ENCODE results near the gene SLC10A1.

SLC10A1 gene

GRCh38 chr14:69769623-69770022 lies 27.4 kb downstream of the SLC10A1 start:
- H3K4me3 ChIP-seq (ENCODE audit: low read length) = no peak overlapping the region; the same call in 1 of the 2 replicates
- peaks cover 28% of the 10 kb centered on the region for H3K4me1 ChIP-seq (ENCODE audit: control insufficient read depth, low read length)
- H3K27me3 ChIP-seq (ENCODE audit: control insufficient read depth, low read length) = no peaks in the 10 kb centered on the region
- no peaks in the 10 kb centered on the region for H3K9me3 ChIP-seq (ENCODE audit: control insufficient read depth, insufficient read depth, low read length)
- H3K27ac ChIP-seq (ENCODE audit: low read depth, low read length) = no peak overlapping the region
- peak overlapping the region; percentile 20; the same call in 1 of the 2 replicates for H3K4me2 ChIP-seq (ENCODE audit: low read length)
- H4K20me1 ChIP-seq (ENCODE audit: control insufficient read depth, insufficient read depth, low read depth, low read length) = peaks cover 30% of the 10 kb centered on the region
- H3K9me2 ChIP-seq (replicated peaks; ENCODE audit: control insufficient read depth, low read length) = no peaks in the 10 kb centered on the region
- peaks cover 42% of the 10 kb centered on the region for H3F3A ChIP-seq (ENCODE audit: control insufficient read depth, insufficient read depth)
- H3K36me3 ChIP-seq (ENCODE audit: control insufficient read depth, low read length) = peaks cover 77% of the 10 kb centered on the region
- peaks cover 57% of the 10 kb centered on the region for H3K79me2 ChIP-seq (ENCODE audit: control insufficient read depth, low read length)
- TF ChIP-seq EZH2phosphoT487 (IDR thresholded peaks at IDR 0.05; ENCODE audit: borderline replicate concordance, low read length) (no peak), CTCF (IDR thresholded peaks at IDR 0.05; ENCODE audit: low read depth, low read length, poor library complexity, severe bottlenecking) (no peak)

GRCh38 chr14:69768873-69769272 lies 28.2 kb downstream of the SLC10A1 start:
- Histone ChIP-seq H3K9me2 (replicated peaks; ENCODE audit: control insufficient read depth, low read length) (no peaks in the 10 kb centered on the region), H3F3A (ENCODE audit: control insufficient read depth, insufficient read depth) (peaks cover 42% of the 10 kb centered on the region), H3K4me1 (ENCODE audit: control insufficient read depth, low read length) (peaks cover 36% of the 10 kb centered on the region), H3K4me2 (ENCODE audit: low read length) (peak overlapping the region; percentile 72), H3K36me3 (ENCODE audit: control insufficient read depth, low read length) (peaks cover 69% of the 10 kb centered on the region), H3K27ac (ENCODE audit: low read depth, low read length) (no peak overlapping the region), H4K20me1 (ENCODE audit: control insufficient read depth, insufficient read depth, low read depth, low read length) (peaks cover 30% of the 10 kb centered on the region), H3K79me2 (ENCODE audit: control insufficient read depth, low read length) (peaks cover 57% of the 10 kb centered on the region), H3K27me3 (ENCODE audit: control insufficient read depth, low read length) (no peaks in the 10 kb centered on the region), H3K9me3 (ENCODE audit: control insufficient read depth, insufficient read depth, low read length) (no peaks in the 10 kb centered on the region), H3K4me3 (ENCODE audit: low read length) (peak overlapping the region; percentile 99; the same call in 1 of the 2 replicates)
- TF ChIP-seq CTCF (IDR thresholded peaks at IDR 0.05; ENCODE audit: low read depth, low read length, poor library complexity, severe bottlenecking) (no peak), EZH2phosphoT487 (IDR thresholded peaks at IDR 0.05; ENCODE audit: borderline replicate concordance, low read length) (no peak)

DNA sequence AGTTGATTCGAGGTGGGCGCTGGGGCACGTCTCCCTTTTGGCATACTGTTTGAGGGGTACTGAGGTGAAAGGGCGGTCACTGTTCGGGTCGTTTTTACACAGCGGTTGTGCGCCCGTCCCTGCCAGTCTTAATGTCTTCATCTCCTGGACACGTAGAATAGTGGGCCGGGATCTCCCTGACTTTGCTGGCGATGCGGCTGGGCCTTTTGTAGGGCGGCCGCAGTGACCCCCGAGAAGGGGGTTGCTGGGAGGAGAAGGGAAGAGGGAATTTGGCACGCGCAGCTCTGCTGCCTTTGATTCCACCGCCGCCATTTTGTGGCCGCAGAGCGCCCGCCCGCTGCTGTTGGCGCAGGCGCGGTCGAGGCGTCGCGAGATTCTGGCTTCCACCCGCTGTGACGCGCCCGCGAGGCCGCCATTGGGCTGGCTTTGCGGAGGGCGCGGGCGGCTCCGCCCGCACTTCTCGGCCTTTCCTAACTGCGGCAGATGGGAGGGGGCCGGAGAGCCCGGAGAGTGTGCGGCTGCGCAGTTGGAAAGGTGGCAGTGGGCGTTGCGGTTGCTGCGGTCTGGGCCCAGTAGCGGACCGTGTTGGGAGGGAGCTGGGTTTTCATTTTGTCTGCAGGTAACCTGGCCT lies 29.6 kb downstream of the SLC10A1 start:
- H3K9me3 ChIP-seq (ENCODE audit: control insufficient read depth, insufficient read depth, low read length) = no peaks in the 10 kb centered on the region
- H3K4me1 ChIP-seq (ENCODE audit: control insufficient read depth, low read length) = peaks cover 39% of the 10 kb centered on the region
- H3K27me3 ChIP-seq (ENCODE audit: control insufficient read depth, low read length) = no peaks in the 10 kb centered on the region
- peak overlapping the region; percentile 90 for H3K27ac ChIP-seq (ENCODE audit: low read depth, low read length)
- peaks cover 55% of the 10 kb centered on the region for H3K36me3 ChIP-seq (ENCODE audit: control insufficient read depth, low read length)
- peaks cover 24% of the 10 kb centered on the region for H4K20me1 ChIP-seq (ENCODE audit: control insufficient read depth, insufficient read depth, low read depth, low read length)
- H3K4me3 ChIP-seq (ENCODE audit: low read length) = peak overlapping the region; percentile 99
- H3K79me2 ChIP-seq (ENCODE audit: control insufficient read depth, low read length) = peaks cover 50% of the 10 kb centered on the region
- peak overlapping the region; percentile 72 for H3K4me2 ChIP-seq (ENCODE audit: low read length)
- peaks cover 31% of the 10 kb centered on the region for H3F3A ChIP-seq (ENCODE audit: control insufficient read depth, insufficient read depth)
- TF ChIP-seq CTCF (IDR thresholded peaks at IDR 0.05; ENCODE audit: low read depth, low read length, poor library complexity, severe bottlenecking) (no peak), EZH2phosphoT487 (IDR thresholded peaks at IDR 0.05; ENCODE audit: borderline replicate concordance, low read length) (no peak)
- no peaks in the 10 kb centered on the region for H3K9me2 ChIP-seq (replicated peaks; ENCODE audit: control insufficient read depth, low read length)

All from DOHH2 (cell line).